HG02938 (cell line): Measurements from ENCODE around the gene ZNF841.
"Not testable (repeated sequence)": the region's sequence is repeated elsewhere in the genome, so short reads cannot be mapped to it uniquely, and the experiment has no call there.

Experiments
- ATAC-seq: cut with Tn5 transposase; IDR thresholded peaks from one replicate; pipeline ENCODE4 v1.9.1; 2021; ENCODE audit warnings: mild to moderate bottlenecking, moderate library complexity; ENCODE audit not compliant: unreplicated experiment

The ZNF841 gene

GRCh38 chr19:52095172-52096014 lies at the start of gene ZNF841:
TSS of gene ZNF841 (minus strand) at chr19:52095765. CDS start at chr19:52084801, 10,964 bp downstream.
- ATAC-seq, result no peak

- no peak for ATAC-seq
Measured at GRCh38 chr19:52142001-52142595, 46.5 kb upstream of the ZNF841 start.

- ATAC-seq, result no peak
Measured at GRCh38 chr19:52141203-52141602, 45.6 kb upstream of the ZNF841 start.

GRCh38 chr19:52140032-52140710 lies 44.6 kb upstream of the ZNF841 start:
- no peak for ATAC-seq

GRCh38 chr19:52139252-52140031 lies 43.9 kb upstream of the ZNF841 start, which contains the start of gene ZNF616:
TSS of gene ZNF616 (minus strand) at chr19:52139938. CDS start at chr19:52130512, 9,426 bp downstream.
- ATAC-seq, result peak; percentile 86

GRCh38 chr19:52138983-52139251 lies 43.4 kb upstream of the ZNF841 start:
- no peak for ATAC-seq

GRCh38 chr19:52138278-52138982 lies 42.9 kb upstream of the ZNF841 start:
- ATAC-seq, result no peak

GRCh38 chr19:52120286-52120685 lies 24.7 kb upstream of the ZNF841 start:
- ATAC-seq, result no peak

- no peak for ATAC-seq
Measured at GRCh38 chr19:52115526-52116053, 20.0 kb upstream of the ZNF841 start.

- ATAC-seq, result no peak
Measured at GRCh38 chr19:52114691-52115090, 19.1 kb upstream of the ZNF841 start.

- no peak for ATAC-seq
Measured at GRCh38 chr19:52112624-52113023, 17.1 kb upstream of the ZNF841 start.

- no peak for ATAC-seq
Measured at GRCh38 chr19:52110780-52111179, 15.2 kb upstream of the ZNF841 start.

- ATAC-seq, result no peak
Measured at GRCh38 chr19:52102782-52103181, 7.2 kb upstream of the ZNF841 start.

- ATAC-seq, result no peak
Measured at GRCh38 chr19:52101866-52102562, 6.4 kb upstream of the ZNF841 start.

GRCh38 chr19:52099497-52100138 lies 4.1 kb upstream of the ZNF841 start:
- ATAC-seq, result no peak

- not testable (repeated sequence) for ATAC-seq
Measured at GRCh38 chr19:52096416-52096815, 851 bp upstream of the ZNF841 start.

- no peak for ATAC-seq
Measured at GRCh38 chr19:52094526-52095130, 937 bp downstream of the ZNF841 start.

- no peak for ATAC-seq
Measured at GRCh38 chr19:52086481-52086880, 9.1 kb downstream of the ZNF841 start.

- no peak for ATAC-seq
Measured at GRCh38 chr19:52070496-52070895, 25.1 kb downstream of the ZNF841 start.
